Activated CD4-positive, CD25-positive, alpha-beta regulatory T cell treated with anti-CD3 and anti-CD28 coated beads, Interleukin-2, amount 50 U/mL, for 24 hours (primary cell): ENCODE results near the gene SVEP1.
"Not testable (repeated sequence)": the region's sequence is repeated elsewhere in the genome, so short reads cannot be mapped to it uniquely, and the experiment has no call there.

Source experiments
- ATAC-seq, 2 donors: fragments of 150-1000 bp; cut with Tn5 transposase; one replicate each; pipeline ENCODE4 v1.10.0; 2021; ENCODE audit warnings: mild to moderate bottlenecking in 1 of 2, moderate library complexity in 1 of 2

Gene SVEP1

GRCh38 chr9:110440796-110441195 is 138.7 kb downstream of the SVEP1 start:
- ATAC-seq, result no peak

GRCh38 chr9:110440172-110440571 is 139.4 kb downstream of the SVEP1 start:
- no peak for ATAC-seq

GRCh38 chr9:110432253-110432652 is 147.3 kb downstream of the SVEP1 start:
- no peak for ATAC-seq

GRCh38 chr9:110429453-110429852 is 150.1 kb downstream of the SVEP1 start:
- ATAC-seq, result no peak

GRCh38 chr9:110427497-110428104 is 151.9 kb downstream of the SVEP1 start:
- no peak for ATAC-seq

GRCh38 chr9:110426052-110426709 is 153.4 kb downstream of the SVEP1 start:
- no peak for ATAC-seq

GRCh38 chr9:110414471-110414870 is 165.1 kb downstream of the SVEP1 start:
- ATAC-seq, result no peak

GRCh38 chr9:110410961-110411360 is 168.6 kb downstream of the SVEP1 start:
- no peak for ATAC-seq

GRCh38 chr9:110408598-110408997 is 170.9 kb downstream of the SVEP1 start:
- ATAC-seq, result no peak

- ATAC-seq, result no peak
Observed at GRCh38 chr9:110405858-110406443, 173.6 kb downstream of the SVEP1 start.

- no peak for ATAC-seq
Observed at GRCh38 chr9:110404473-110404872, 175.1 kb downstream of the SVEP1 start.

GRCh38 chr9:110399983-110400382 is 179.6 kb downstream of the SVEP1 start:
- ATAC-seq, result no peak

- ATAC-seq, result not testable (repeated sequence)
Observed at GRCh38 chr9:110398992-110399391, 180.5 kb downstream of the SVEP1 start.

- no peak for ATAC-seq
Observed at GRCh38 chr9:110391826-110392485, 187.6 kb downstream of the SVEP1 start.

- ATAC-seq, result no peak
Observed at GRCh38 chr9:110389148-110389750, 190.3 kb downstream of the SVEP1 start.

GRCh38 chr9:110383491-110383890 is 196.1 kb downstream of the SVEP1 start:
- ATAC-seq, result no peak

- no peak for ATAC-seq
Observed at GRCh38 chr9:110382731-110383130, 196.8 kb downstream of the SVEP1 start.

GRCh38 chr9:110371411-110372007 is 208.0 kb downstream of the SVEP1 start:
- no peak for ATAC-seq

GRCh38 chr9:110370315-110370714 is 209.2 kb downstream of the SVEP1 start:
- ATAC-seq, result no peak

GRCh38 chr9:110364451-110364850 is 215.1 kb downstream of the SVEP1 start:
- no peak for ATAC-seq

GRCh38 chr9:110358992-110359391 is 220.5 kb downstream of the SVEP1 start:
- ATAC-seq, result not testable (repeated sequence)

- ATAC-seq, result no peak
Observed at GRCh38 chr9:110357505-110357904, 222.0 kb downstream of the SVEP1 start.
